LoVo (cell line): Measurements from ENCODE around the gene DENND4A.
"Not testable (repeated sequence)": the region's sequence is repeated elsewhere in the genome, so short reads cannot be mapped to it uniquely, and the experiment has no call there.

Source experiments
- DNase-seq: peaks from one replicate; pipeline ENCODE4 v3.0.0-alpha.2; 2016; ENCODE audit warnings: low spot score

The DENND4A gene

DNA sequence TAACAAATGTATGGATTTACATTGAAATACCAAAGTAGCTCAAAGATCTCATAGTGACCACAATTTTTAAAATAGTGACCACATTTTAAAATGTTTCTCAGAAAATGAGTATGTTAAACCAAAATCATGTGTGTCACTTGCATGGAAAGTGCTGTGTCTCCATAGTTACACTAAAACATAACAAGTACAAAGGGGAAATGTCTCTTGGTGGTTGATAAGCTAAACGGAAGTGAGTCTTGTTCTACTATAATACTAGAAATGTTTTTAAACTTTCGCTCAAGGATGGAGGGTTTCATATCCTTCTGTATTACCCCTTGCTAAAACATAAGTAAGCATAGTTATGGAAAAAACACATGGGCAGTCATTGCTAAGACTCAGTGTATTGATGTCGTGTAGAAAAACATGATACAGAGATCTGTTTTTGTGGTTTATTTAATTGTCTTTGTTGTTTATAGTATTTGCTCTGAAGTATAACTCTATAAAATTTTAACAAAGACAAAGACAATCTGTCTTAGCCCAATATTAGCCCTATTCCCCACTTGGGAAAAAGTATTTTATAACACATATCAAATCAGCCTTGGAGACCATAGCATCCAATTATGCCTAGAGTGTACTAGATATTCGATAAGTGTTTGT, 27.0 kb upstream of the DENND4A start:
- DNase-seq: no peak

GRCh38 chr15:65816441-65816840, 24.3 kb upstream of the DENND4A start:
- DNase-seq: no peak

DNA sequence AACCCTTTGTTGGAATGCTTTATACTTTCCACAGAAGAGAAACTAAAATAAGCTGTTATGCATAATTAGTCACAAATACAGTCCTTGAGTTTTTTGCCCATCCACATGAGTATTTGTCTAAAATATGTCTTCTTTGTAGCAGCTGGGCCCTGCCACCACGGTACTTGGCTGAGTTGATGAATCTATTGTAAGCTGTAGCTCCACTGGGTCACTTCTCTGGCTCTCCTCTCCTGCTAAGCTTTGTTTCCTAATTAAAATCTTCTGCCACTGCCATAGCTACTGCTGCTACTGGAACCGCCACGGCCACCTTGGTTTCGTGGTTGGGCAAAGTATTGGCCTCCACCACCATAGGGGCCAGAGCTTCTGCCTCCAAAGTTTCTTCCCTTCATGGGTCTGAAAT, 23.9 kb upstream of the DENND4A start:
- not testable (repeated sequence) for DNase-seq

DNA sequence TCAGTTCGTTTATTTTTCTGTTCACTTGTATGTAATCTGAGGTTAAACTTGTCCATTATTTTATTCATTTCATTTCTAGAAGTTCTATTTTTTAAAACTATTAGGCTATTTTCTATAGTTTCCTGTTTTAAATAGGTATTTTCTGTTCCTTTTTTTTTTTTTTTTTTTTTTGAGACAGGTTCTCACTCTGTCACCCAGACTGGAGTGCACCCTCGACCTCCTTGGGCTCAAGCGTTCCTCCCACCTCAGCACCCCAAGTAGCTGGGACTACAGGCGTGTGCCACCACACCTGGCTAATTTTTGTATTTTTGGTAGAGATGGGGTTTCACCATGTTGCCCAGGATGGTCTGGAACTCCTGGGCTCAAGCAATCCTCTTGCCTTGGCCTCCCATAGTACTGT, 22.2 kb upstream of the DENND4A start:
- DNase-seq: not testable (repeated sequence)

GRCh38 chr15:65812916-65813315, 20.8 kb upstream of the DENND4A start:
- no peak for DNase-seq

DNA sequence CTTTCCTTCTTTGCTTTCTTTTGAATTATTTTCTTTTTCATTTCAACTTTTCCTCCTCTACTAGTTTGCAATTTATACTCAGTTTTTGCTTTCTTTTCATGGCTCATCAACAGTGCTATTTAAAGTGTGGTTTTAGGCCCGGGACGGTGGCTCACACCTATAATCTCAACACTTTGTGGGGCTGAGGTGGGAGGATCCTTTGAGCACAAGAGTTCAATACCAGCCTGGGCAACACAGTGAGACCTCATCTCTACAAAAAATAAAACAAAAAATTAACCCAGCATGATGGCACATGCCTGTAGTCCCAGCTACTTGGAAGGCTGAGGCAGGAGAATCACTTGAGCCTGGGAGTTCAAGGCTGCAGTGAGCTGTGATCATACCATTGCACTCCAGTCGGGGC, 20.4 kb upstream of the DENND4A start:
- no peak for DNase-seq

DNA sequence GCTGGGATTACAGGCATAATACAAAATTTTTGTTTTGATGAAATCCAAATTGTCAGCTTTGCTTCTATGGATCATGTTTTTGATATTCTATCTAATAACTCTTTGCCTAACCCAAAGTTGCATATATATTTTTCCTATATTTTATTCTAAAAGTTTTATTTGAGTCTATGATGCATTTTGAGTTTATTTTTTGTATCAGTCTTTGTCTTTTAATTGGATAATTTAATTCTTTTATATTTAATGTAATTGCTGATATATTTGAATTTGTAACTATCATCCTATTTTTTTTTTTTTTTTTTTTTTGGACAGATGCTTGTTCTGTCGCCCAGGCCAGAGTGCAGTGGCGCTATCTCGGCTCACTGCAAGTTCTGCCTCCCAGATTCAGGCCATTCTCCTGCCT, 19.7 kb upstream of the DENND4A start:
- DNase-seq: no peak

GRCh38 chr15:65811011-65811733, 19.1 kb upstream of the DENND4A start:
- not testable (repeated sequence) for DNase-seq

GRCh38 chr15:65806397-65806796, 14.3 kb upstream of the DENND4A start:
- DNase-seq: no peak

GRCh38 chr15:65805019-65805745, 13.1 kb upstream of the DENND4A start:
- DNase-seq: no peak

- no peak for DNase-seq
Measured at GRCh38 chr15:65804252-65804931, 12.3 kb upstream of the DENND4A start.

GRCh38 chr15:65801229-65801805, 9.2 kb upstream of the DENND4A start:
- no peak for DNase-seq

DNA sequence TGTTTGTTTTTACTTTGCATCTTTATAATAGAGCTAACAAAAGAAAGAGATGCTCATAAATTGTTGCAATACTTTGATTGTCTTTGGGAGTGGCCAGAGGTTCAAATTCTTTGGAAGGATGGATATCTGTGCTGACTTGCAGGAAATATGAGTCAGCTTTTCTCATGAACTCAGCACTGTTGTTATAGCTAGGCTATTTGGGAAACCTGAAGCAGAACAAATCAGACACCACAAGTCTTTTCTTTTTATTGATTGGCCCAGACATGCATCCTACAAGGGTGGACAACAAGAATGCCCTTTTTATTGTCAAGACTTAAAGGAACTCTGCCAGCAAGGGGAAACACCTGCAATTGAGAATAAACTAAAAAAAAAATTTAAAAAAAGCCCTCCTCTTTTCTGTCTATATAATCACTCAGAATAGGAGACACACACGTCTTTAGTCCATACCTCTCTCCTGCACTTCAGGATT, 4.6 kb upstream of the DENND4A start:
- DNase-seq: peak; percentile 52

DNA sequence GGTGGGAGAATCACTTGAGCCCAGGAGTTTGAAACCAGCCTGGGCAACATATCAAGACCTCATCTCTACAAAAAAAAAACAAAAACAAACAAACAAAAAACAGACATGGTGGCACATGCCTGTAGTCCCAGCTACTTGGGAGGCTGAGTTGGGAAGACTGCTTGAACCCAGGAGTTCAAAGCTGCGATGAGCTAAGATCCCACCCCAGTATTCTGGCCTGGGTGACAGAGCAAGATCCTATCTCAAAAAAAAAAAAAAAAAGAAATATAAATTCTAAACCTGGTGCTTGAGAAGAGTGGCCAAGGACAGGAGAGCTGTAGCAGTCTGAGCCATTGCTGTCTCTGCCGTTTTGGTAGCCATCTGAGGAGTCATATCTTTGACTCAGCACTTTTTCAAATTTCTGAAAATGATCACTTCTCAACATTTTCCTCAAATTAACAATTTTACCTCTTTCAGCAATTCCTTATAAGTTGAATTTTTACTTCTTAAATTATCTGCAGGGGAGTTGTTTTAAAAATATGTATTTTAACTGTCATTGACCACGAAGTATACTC, 3.6 kb upstream of the DENND4A start:
- no peak for DNase-seq

DNA sequence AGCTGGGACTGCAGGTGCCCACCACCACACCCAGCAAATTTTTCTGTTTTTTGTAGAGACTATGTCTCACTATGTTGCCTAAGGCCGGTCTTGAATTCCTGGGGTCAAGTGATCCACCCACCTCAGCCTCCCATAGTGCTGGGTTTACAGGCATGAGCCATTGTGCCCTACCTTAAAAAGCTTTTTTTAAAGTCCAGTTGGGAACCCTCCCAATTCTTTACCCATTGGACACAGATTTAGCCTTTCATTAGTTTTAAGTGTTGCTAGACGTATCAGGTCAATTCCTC, 1.7 kb upstream of the DENND4A start:
- DNase-seq: no peak

DNA sequence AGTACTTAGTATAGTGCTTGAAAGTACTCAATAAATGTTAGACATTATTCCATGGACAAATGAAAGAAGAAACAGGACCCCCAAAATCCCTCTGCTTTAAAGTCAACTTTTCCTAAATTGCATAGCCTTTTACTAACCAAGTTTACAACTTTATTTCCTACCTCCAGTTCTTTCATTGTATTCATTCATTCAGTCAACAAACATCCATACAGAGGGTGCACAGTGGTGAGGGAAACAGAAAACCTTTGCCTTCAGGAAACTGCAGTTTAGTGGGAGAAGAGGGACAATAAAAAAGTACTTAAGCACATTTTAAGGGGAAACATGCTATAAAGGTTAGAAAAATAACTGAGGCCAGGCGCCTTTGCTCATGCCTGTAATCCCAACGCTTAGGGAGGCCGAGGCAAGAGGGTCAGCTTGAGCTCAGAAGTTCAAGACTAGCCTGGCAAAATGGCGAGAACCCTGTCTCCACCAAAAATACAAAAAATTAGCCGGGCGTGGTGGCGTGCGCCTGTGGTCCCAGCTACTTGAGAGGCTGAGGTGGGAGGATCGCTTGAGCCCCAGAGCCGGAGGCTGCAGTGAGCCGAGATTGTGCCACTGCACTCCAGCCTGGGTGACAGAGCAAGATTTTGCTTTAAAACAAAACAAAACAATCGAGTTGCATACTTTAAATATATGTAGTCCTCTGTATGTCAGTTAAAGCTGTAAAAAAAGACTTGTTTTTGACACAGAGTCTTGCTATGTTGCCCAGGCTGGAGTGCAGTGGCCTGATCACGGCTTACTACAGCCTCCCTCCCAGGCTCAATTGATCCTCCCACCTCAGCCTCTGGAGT, 1.1 kb upstream of the DENND4A start:
- no peak for DNase-seq

DNA sequence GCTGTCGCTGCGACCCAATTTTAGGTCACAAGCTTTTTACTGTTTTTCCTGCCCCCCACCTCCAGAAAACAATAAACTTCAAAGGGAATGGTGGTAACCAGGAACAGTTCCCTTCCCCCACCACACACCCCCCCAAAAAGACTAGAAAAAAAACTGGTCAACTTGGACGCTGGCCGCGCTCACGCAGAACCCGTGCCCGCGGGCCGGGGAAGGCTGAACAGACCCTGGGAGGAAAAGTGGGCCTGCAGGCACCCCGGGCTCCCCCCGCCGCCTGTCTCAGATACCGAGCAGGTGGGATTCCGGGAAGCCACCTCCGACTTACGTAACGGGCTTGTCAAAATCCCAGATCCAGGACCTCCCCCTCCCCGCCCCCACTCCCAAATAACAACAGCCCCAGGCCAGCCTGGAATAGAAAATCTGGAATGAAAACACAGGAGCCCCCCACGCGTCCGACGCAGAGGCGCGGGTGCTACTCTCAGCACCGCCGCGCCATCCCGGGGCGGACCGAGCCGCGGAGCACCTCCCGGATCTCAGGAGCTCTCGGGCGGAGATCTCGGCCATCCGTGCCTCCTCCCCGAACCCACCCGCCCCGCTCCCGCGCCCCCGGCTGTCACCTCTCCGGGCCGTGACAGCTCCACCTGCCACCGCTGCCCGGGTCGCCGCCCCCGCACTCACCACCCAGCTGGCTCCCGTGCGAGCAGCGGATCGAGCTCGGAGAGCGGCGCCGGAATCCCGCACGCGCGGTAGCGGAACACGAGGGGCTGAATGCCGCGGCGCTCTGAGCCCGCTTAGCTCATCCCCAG, 557 bp downstream of the DENND4A start:
- peak; percentile 32 for DNase-seq

DNA sequence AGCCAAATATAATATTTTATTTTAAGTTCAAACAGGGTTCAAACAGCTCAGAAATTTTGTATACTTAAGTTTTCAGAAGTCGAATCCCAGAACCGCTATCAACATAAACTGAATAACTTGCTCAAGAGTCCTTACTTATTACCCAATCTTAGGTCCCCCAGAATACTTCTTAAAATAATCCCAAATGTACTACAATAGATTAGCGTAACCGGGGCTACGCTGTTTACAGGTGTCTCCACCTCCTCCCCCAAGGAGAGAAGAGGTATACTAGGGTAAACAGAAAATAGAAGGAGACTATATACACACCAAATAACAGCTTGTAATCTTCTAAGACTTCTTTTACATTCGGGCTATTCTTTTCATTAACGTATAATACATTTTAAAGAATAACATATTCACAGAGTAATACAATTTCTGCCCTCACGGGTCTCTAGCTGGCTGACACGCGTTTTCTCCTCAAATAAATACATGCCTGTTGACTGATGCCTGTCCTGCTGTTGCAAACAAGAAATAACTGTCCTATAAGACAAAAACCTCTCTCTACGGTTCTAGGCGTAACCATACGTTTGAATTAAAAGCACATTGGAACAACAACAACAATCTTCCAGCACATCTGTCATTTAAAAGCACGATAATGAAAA, 1.3 kb downstream of the DENND4A start:
- no peak for DNase-seq

DNA sequence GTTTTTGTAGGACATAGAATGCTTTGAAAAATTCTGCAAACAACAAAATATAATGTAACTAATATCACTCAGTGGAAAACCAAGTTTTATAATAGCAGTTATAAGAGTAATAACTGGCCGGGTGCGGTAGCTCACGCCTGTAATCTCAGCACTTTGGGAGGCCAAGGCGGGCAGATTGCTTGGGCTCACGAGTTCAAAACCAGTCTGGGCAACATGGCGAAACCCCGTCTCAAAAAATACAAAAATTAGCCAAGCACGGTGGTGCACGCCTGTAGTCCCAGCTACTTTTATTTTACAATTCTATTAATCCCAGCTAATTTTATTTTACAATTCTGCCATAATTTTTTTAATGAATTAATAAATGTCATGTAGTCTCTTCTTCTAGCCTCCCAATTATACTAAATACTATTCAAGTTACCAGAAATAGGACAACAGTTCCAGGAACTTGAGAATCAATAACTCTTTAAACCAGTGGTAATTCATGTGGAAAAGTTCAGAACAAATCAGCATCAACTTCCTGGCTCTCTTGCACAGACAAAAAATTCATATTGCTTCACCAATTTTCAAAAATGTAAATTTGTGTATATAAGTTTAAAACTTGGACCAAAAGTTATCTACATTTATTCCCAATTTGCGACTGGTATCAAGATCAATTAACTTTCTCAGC, 2.2 kb downstream of the DENND4A start:
- no peak for DNase-seq
